SH-SY5Y (cell line): Measurements from ENCODE around the gene RELT.

Experiments used
- GATA2 ChIP-seq: IDR thresholded peaks from 2 replicates; pipeline ENCODE4 v1.6.1; 2011; ENCODE audit warnings: mild to moderate bottlenecking, low read depth, low read length
- GATA3 ChIP-seq: IDR thresholded peaks from 2 replicates; pipeline ENCODE4 v1.6.1; 2011; ENCODE audit warnings: low read depth, mild to moderate bottlenecking, low read length, moderate library complexity

GRCh38 chr11:73361953-73362776 is 14.0 kb upstream of the RELT start:
- TF ChIP-seq GATA2 (no peak), GATA3 (no peak)
